HepG2 (cell line): ENCODE results near the gene POU2AF2. TPM values are rescaled to one million over a fixed set of nuclear protein-coding genes. Genes with fewer than 3 reads are reported as not detected.

ENCODE experiments used
- ATAC-seq: fragments of 200-7000 bp; cut with Tn5 transposase; 3 replicates; pipeline ENCODE4 v1.9.1; 2020; ENCODE audit warnings: mild to moderate bottlenecking, moderate library complexity
- BruUV-seq: library from RNA; stranded (reverse); fragments of 400-500 nt; replicated peaks from 2 replicates; lab custom pipeline; 2021; lab: Mats Ljungman, UMichigan
- CTCF ChIA-PET: fragments of 300-600 bp; formaldehyde crosslinking; extraction: SDS; loops from one replicate; lab custom pipeline; 2021; ENCODE audit warnings: low total read pairs, inconsistent platforms, low intra/inter-chr PET ratio; lab: Yijun Ruan, JAX
- POLR2A ChIA-PET: fragments of 350-600 bp; sonication (Branson Sonifier 250); formaldehyde crosslinking; loops from one replicate; lab custom pipeline; 2020; ENCODE audit warnings: antibody characterized with exemption, inconsistent platforms; lab: Yijun Ruan, JAX
- DNase-seq: peaks from one replicate; pipeline ENCODE4 v3.0.0-alpha.2; 2015; ENCODE audit warnings: low spot score
- FAIRE-seq: peaks from 3 replicates; lab custom pipeline; 2011; peaks lifted over from hg19 to GRCh38; lab: Jason Lieb, UNC
- H2AFZ ChIP-seq: one replicate; pipeline ENCODE4 v1.6.1; 2011; ENCODE audit warnings: low read length, inconsistent platforms
- H3K27ac ChIP-seq: fragments of 300-600 bp; 3 replicates; pipeline ENCODE4 v1.8.0; 2011; ENCODE audit warnings: mixed run types, mild to moderate bottlenecking, mixed read lengths, low read length, inconsistent platforms; ENCODE audit not compliant: insufficient read depth; ENCODE audit errors: extremely low read length
- H3K27me3 ChIP-seq, 2 experiments: fragments of 200-600 bp in 1 of 2; 2 replicates in 1 of 2; 3 replicates in 1 of 2; pipeline versions ENCODE4 v1.6.0 to v1.8.0; 2011; ENCODE audit warnings: low read length in 2 of 2, mild to moderate bottlenecking in 2 of 2, moderate library complexity in 2 of 2, inconsistent platforms in 1 of 2; ENCODE audit not compliant: insufficient read depth in 2 of 2, control insufficient read depth in 1 of 2
- H3K36me3 ChIP-seq, 2 experiments: fragments of 200-600 bp in 1 of 2; replicated peaks in 1 of 2; 2 replicates in 1 of 2; 3 replicates in 1 of 2; pipeline versions ENCODE4 v1.5.1 to v1.8.0; 2011; ENCODE audit warnings: low read length in 2 of 2, inconsistent platforms in 1 of 2; ENCODE audit not compliant: insufficient read depth in 2 of 2, control insufficient read depth in 1 of 2
- H3K4me1 ChIP-seq: 2 replicates; pipeline ENCODE4 v1.5.1; 2012; ENCODE audit warnings: low read length, inconsistent platforms; ENCODE audit not compliant: insufficient read depth
- H3K4me2 ChIP-seq: 2 replicates; pipeline ENCODE4 v1.6.0; 2011; ENCODE audit warnings: low read depth, low read length, inconsistent platforms
- H3K4me3 ChIP-seq, 3 experiments: fragments of 200-600 bp in 1 of 3; sonication (generic), shearing (Covaris generic) in 1 of 3; replicated peaks in 1 of 3; 2 replicates each; pipeline ENCODE4 v1.5.1; 2011 to 2016; ENCODE audit warnings: low read length in 3 of 3, inconsistent platforms in 2 of 3, low read depth in 2 of 3, mild to moderate bottlenecking in 2 of 3, control low read depth in 1 of 3, mixed read lengths in 1 of 3; ENCODE audit not compliant: insufficient read depth in 1 of 3
- H3K79me2 ChIP-seq: one replicate; pipeline ENCODE4 v1.6.1; 2011; ENCODE audit warnings: low read length, inconsistent platforms; ENCODE audit not compliant: insufficient read depth
- H3K9ac ChIP-seq: 2 replicates; pipeline ENCODE4 v1.6.0; 2011; ENCODE audit warnings: mild to moderate bottlenecking, low read depth, low read length, inconsistent platforms; ENCODE audit not compliant: insufficient read depth
- H3K9me3 ChIP-seq: 2 replicates; pipeline ENCODE4 v1.5.1; 2012; ENCODE audit warnings: mild to moderate bottlenecking, low read length
- H4K20me1 ChIP-seq: 2 replicates; pipeline ENCODE4 v1.6.0; 2011; ENCODE audit warnings: inconsistent platforms, mild to moderate bottlenecking, low read length, moderate library complexity; ENCODE audit not compliant: insufficient read depth
- EP300 ChIP-seq, 3 experiments: sonication (generic) in 1 of 3; formaldehyde crosslinking in 1 of 3; IDR thresholded peaks; 2 replicates each; pipeline versions ENCODE4 v1.5.1 to v1.6.1; 2011 to 2020; ENCODE audit warnings: low read depth in 2 of 3, low read length in 2 of 3, borderline replicate concordance in 1 of 3, improper control_type of control experiment in 1 of 3, mild to moderate bottlenecking in 1 of 3, missing genetic modification reagents in 1 of 3, moderate library complexity in 1 of 3
- KAT8 ChIP-seq: IDR thresholded peaks from 2 replicates; pipeline ENCODE4 v1.6.1; 2016; ENCODE audit warnings: missing genetic modification reagents, missing compliant biosample characterization
- KIAA2018 ChIP-seq: sonication (generic); formaldehyde crosslinking; IDR thresholded peaks from 2 replicates; pipeline ENCODE4 v1.5.0; 2020; ENCODE audit warnings: mild to moderate bottlenecking, missing genetic modification reagents, borderline replicate concordance
- PAWR ChIP-seq: sonication (generic); formaldehyde crosslinking; IDR thresholded peaks from 2 replicates; pipeline ENCODE4 v1.4.0; 2020; ENCODE audit warnings: missing genetic modification reagents, mild to moderate bottlenecking, borderline replicate concordance
- ZNF772 ChIP-seq: sonication (generic); formaldehyde crosslinking; IDR thresholded peaks from 2 replicates; pipeline ENCODE4 v1.5.0; 2020; ENCODE audit warnings: mild to moderate bottlenecking, missing genetic modification reagents
- ZNF784 ChIP-seq: sonication (generic); formaldehyde crosslinking; IDR thresholded peaks from 2 replicates; pipeline ENCODE4 v1.5.1; 2020; ENCODE audit warnings: missing genetic modification reagents, mild to moderate bottlenecking, borderline replicate concordance
- WGBS: methylation state at CpG from one replicate; pipeline ENCODE4 v1.1.6; 2017; ENCODE audit warnings: low lambda C conversion rate; 5-methylcytosine and 5-hydroxymethylcytosine counted together
- in situ Hi-C: cut with HindIII; loops from 2 replicates; pipeline ENCODE4 v1.10.0; 2017; ENCODE audit warnings: low pct_unique_long_range_greater_than_20kb; ENCODE audit not compliant: extremely low pct_ligation_motif_present
- intact Hi-C: fragments of 100-400 bp; cut with micrococcal nuclease; formaldehyde crosslinking; loops from one replicate; pipeline ENCODE4 v1.10.0; 2022; ENCODE audit not compliant: unreplicated experiment
- polyA plus RNA-seq, 8 experiments: library from polyadenylated mRNA; depleted of rRNA in 3 of 8; stranded (reverse) in 7 of 8; unstranded in 1 of 8; fragments of >200 nt; fragmentation: Illumina TruSeq in 4 of 8; extraction: Trizol in 4 of 8; gene quantifications; 2 replicates each; pipeline versions ENCODE4 v1.2.1 to v1.2.3, GENCODE V29; 2011 to 2016; ENCODE audit warnings: low read depth in 4 of 8, missing spikeins in 1 of 8, mixed read lengths in 1 of 8; ENCODE audit not compliant: insufficient read depth in 1 of 8
- total RNA-seq, 5 experiments: library from RNA; depleted of rRNA; stranded (reverse); fragments of >200 nt; fragmentation: Illumina TruSeq; extraction: Trizol; gene quantifications; 2 replicates each; pipeline ENCODE4 v1.2.3, GENCODE V29; 2016; ENCODE audit warnings: low read depth in 1 of 5

POU2AF2 gene
- total and polyA plus RNA-seq, 2 of the 13 experiments (the other 11 are each of a cell fraction or from before 2014, with no cell fraction given): 0.11 TPM; not detected in 1

GRCh38 chr11:111204211-111204610, 41.3 kb upstream of the POU2AF2 start:
- ChIA-PET CTCF (no interaction called here), POLR2A (no interaction called here)
- Histone ChIP-seq H3K9ac (no peak overlapping the region), H3K27ac (no peak overlapping the region), H2AFZ (no peak overlapping the region), H3K4me1 (no peaks in the 10 kb centered on the region), H3K27me3 (peaks cover 1 to 6% of the 10 kb centered on the region in 2 experiments; a peak in 2 of 5 replicates), H3K4me3 (no peak overlapping the region), H3K79me2 (no peaks in the 10 kb centered on the region), H3K9me3 (no peaks in the 10 kb centered on the region), H4K20me1 (no peaks in the 10 kb centered on the region), H3K36me3 (no peaks in the 10 kb centered on the region), H3K4me2 (no peak overlapping the region)
- FAIRE-seq (no peak), ATAC-seq (no peak), DNase-seq (no peak)
- no TSS peak for BruUV-seq
- intact Hi-C loops: no loop called here
- TF ChIP-seq ZNF772 (CRISPR knock-in tag): no peak
- in situ Hi-C loops: no loop called here

- H3K36me3 ChIP-seq: no peaks in the 10 kb centered on the region
- BruUV-seq: no TSS peak
- no peak overlapping the region for H2AFZ ChIP-seq
- no peaks in the 10 kb centered on the region for H3K4me1 ChIP-seq
- H3K4me3 ChIP-seq: no peak overlapping the region
- peaks cover 0 to 3% of the 10 kb centered on the region in 2 experiments; a peak in 1 of 5 replicates for H3K27me3 ChIP-seq
- H4K20me1 ChIP-seq: no peaks in the 10 kb centered on the region
- H3K4me2 ChIP-seq: no peak overlapping the region
- no peak for FAIRE-seq
- no peak overlapping the region for H3K27ac ChIP-seq
- in situ Hi-C loops (no loop called here), intact Hi-C loops (no loop called here)
- DNase-seq: no peak
- ChIA-PET CTCF (no interaction called here), POLR2A (no interaction called here)
- no peak for ATAC-seq
- no peaks in the 10 kb centered on the region for H3K9me3 ChIP-seq
- no peaks in the 10 kb centered on the region for H3K79me2 ChIP-seq
- H3K9ac ChIP-seq: no peak overlapping the region
- 16% methylated on average over 3 of the region's 3 CpGs for WGBS
- TF ChIP-seq PAWR: no peak
- TF ChIP-seq KAT8: no peak
- TF ChIP-seq ZNF784 (CRISPR knock-in tag): no peak
- TF ChIP-seq KIAA2018: no peak
- no peak for TF ChIP-seq EP300 (IDR thresholded peaks at IDR 0.05; ENCODE audit: low read depth in 2 of 2, low read length in 2 of 2)
- TF ChIP-seq EP300 (CRISPR knock-in tag; IDR thresholded peaks at IDR 0.05; ENCODE audit: borderline replicate concordance): no peak
These were observed 39.7 kb upstream of the POU2AF2 start for GRCh38 chr11:111205632-111206385.
